ENCODE data around the gene PRAMEF5. TPM values are rescaled to one million over a fixed set of nuclear protein-coding genes. Genes with fewer than 3 reads are reported as not detected.
"Not testable (repeated sequence)": the region's sequence is repeated elsewhere in the genome, so short reads cannot be mapped to it uniquely, and the experiment has no call there.

PRAMEF5 gene
- total RNA-seq, 1 donor from 2014 or later: not detected

- intact Hi-C loops (cut with micrococcal nuclease): not testable (repeated sequence)
These were observed 11.1 kb downstream of the PRAMEF5 start for GRCh38 chr1:13265124-13265523.

GRCh38 chr1:13277016-13277415 is 23.0 kb downstream of the PRAMEF5 start:
- intact Hi-C loops (cut with micrococcal nuclease): not testable (repeated sequence)

- intact Hi-C loops (cut with micrococcal nuclease): not testable (repeated sequence)
These were observed 25.6 kb downstream of the PRAMEF5 start for GRCh38 chr1:13279617-13280016.

- intact Hi-C loops (cut with micrococcal nuclease): not testable (repeated sequence)
These were observed 31.0 kb downstream of the PRAMEF5 start, which contains the start of gene PRAMEF8 for GRCh38 chr1:13285037-13285436. TSS of gene PRAMEF8 (minus strand) at chr1:13285137. CDS start at chr1:13284091, 1,046 bp downstream.

- intact Hi-C loops (cut with micrococcal nuclease): not testable (repeated sequence)
These were observed 35.0 kb downstream of the PRAMEF5 start for GRCh38 chr1:13289030-13289429.

- intact Hi-C loops (cut with micrococcal nuclease): not testable (repeated sequence)
These were observed 43.4 kb downstream of the PRAMEF5 start for GRCh38 chr1:13297216-13297931.

GRCh38 chr1:13298699-13299098 is 44.7 kb downstream of the PRAMEF5 start:
- intact Hi-C loops (cut with micrococcal nuclease): not testable (repeated sequence)

- intact Hi-C loops (cut with micrococcal nuclease): not testable (repeated sequence)
These were observed 48.2 kb downstream of the PRAMEF5 start for GRCh38 chr1:13302197-13302596.

GRCh38 chr1:13303239-13303638 is 49.2 kb downstream of the PRAMEF5 start, which contains the start of gene PRAMEF33:
TSS of gene PRAMEF33 (plus strand) at chr1:13303539. CDS start at chr1:13305955, 2,416 bp downstream.
- intact Hi-C loops (cut with micrococcal nuclease): not testable (repeated sequence)

Other genes starting within 250 kb of the PRAMEF5 start
- not detected in 2 replicates for gene PRAMEF27, start 197.6 kb upstream of the PRAMEF5 start, total RNA-seq
- gene HNRNPCL3, start 193.4 kb upstream of the PRAMEF5 start, total RNA-seq: not detected in 2 replicates
- not detected in 2 replicates for gene PRAMEF25, start 183.4 kb upstream of the PRAMEF5 start, total RNA-seq
- not detected in 2 replicates for gene HNRNPCL2, start 137.3 kb upstream of the PRAMEF5 start, total RNA-seq
- not detected in 2 replicates for gene PRAMEF26, start 98.2 kb upstream of the PRAMEF5 start, total RNA-seq
- not detected in 2 replicates for gene HNRNPCL4, start 88.6 kb upstream of the PRAMEF5 start, total RNA-seq
- gene PRAMEF9, start 82.3 kb upstream of the PRAMEF5 start, total RNA-seq: not detected in 2 replicates
- not detected in 2 replicates for gene PRAMEF13, start 52.8 kb upstream of the PRAMEF5 start, total RNA-seq
- not detected in 2 replicates for gene PRAMEF18, start 28.0 kb upstream of the PRAMEF5 start, total RNA-seq
- gene PRAMEF8, start 30.9 kb downstream of the PRAMEF5 start, total RNA-seq: not detected in 2 replicates
- not detected in 2 replicates for gene PRAMEF33, start 49.3 kb downstream of the PRAMEF5 start, total RNA-seq
- gene PRAMEF15, start 61.4 kb downstream of the PRAMEF5 start, total RNA-seq: not detected in 2 replicates
- not detected in 2 replicates for gene PRAMEF14, start 92.9 kb downstream of the PRAMEF5 start, total RNA-seq
- gene PRAMEF19, start 117.7 kb downstream of the PRAMEF5 start, total RNA-seq: not detected in 2 replicates
- not detected in 2 replicates for gene PRAMEF17, start 135.4 kb downstream of the PRAMEF5 start, total RNA-seq
- gene PRAMEF20, start 156.3 kb downstream of the PRAMEF5 start, total RNA-seq: not detected in 2 replicates